GM10266 (cell line): ENCODE results near the gene FAM9B.

ENCODE experiments used
- DNase-seq: peaks from one replicate; pipeline ENCODE4 v3.0.0; 2012; ENCODE audit errors: extremely low spot score
- CTCF ChIP-seq: IDR thresholded peaks from 2 replicates; pipeline ENCODE4 v1.5.1; 2012; ENCODE audit warnings: mild to moderate bottlenecking, low read depth; ENCODE audit not compliant: control insufficient read depth, insufficient read depth; ENCODE audit errors: missing control alignments

The FAM9B gene

GRCh38 chrX:8984231-8984630 is 49.7 kb downstream of the FAM9B start:
- no peak for TF ChIP-seq CTCF

DNA sequence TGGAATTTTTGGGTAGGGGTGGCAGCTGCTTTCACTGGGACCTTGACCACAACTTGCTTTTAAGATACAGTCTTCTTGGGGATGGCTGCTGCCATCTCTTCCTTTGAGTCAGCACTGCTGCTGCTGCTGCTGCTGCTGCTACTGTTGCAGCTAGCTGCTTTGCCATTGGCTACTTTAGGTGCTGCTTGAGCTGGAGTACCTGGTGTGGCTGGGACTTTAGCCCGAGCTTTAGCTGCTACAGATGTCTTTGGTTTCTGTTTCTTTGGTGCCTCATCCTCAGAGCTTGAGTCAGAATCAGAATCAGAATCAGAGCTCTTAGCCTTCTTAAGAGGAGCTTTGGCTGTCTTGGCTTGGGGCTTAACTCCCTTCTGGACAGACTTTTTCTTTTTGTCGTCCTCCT is 52.2 kb downstream of the FAM9B start:
- DNase-seq, result no peak
- no peak for TF ChIP-seq CTCF

More at GRCh38 chrX:8984231-8984630, 49.7 kb downstream of the FAM9B start:
- DNase-seq, result no peak

- TF ChIP-seq CTCF, result no peak
- DNase-seq, result no peak
These were observed 53.2 kb downstream of the FAM9B start for GRCh38 chrX:8980756-8981155.
